ENCODE results near the gene DUSP10. TPM values are rescaled to one million over a fixed set of nuclear protein-coding genes. Genes with fewer than 3 reads are reported as not detected.

DUSP10 gene
- total RNA-seq, 1 experiment from 2014 or later = 0.17 TPM

GRCh38 chr1:221777431-221778072 is 35.7 kb upstream of the DUSP10 start:
- Histone ChIP-seq H3K4me3 (ENCODE audit: low read depth, low read length, poor library complexity, severe bottlenecking) (no peak overlapping the region), H3K4me1 (ENCODE audit: insufficient read depth, low read length, poor library complexity, severe bottlenecking) (no peaks in the 10 kb centered on the region), H3K27ac (ENCODE audit: low read depth, low read length, poor library complexity, severe bottlenecking) (no peak overlapping the region), H3K9me3 (ENCODE audit: low read depth, low read length, poor library complexity, severe bottlenecking) (no peaks in the 10 kb centered on the region), H3K36me3 (ENCODE audit: insufficient read depth, low read length, poor library complexity, severe bottlenecking) (no peaks in the 10 kb centered on the region), H3K27me3 (replicated peaks; ENCODE audit: insufficient read depth, low read depth, low read length, poor library complexity) (no peaks in the 10 kb centered on the region)
- intact Hi-C loops (cut with micrococcal nuclease; ENCODE audit: unreplicated experiment) = no loop called here
- TF ChIP-seq EZH2 (IDR thresholded peaks at IDR 0.05; ENCODE audit: borderline replicate concordance, low read depth, low read length, poor library complexity, severe bottlenecking) (no peak), CTCF (conservative IDR thresholded peaks at IDR 0.05; ENCODE audit: low read depth, low read length) (no peak)
- DNase-seq (ENCODE audit: low spot score) = no peak
- CTCF ChIA-PET = no interaction called here
- POLR2A ChIA-PET (ENCODE audit: low non-redundant PET) = no interaction called here
- no TSS peak for BruUV-seq (replicated peaks)

- Histone ChIP-seq H3K9me3 (ENCODE audit: low read depth, low read length, poor library complexity, severe bottlenecking) (no peaks in the 10 kb centered on the region), H3K27ac (ENCODE audit: low read depth, low read length, poor library complexity, severe bottlenecking) (no peak overlapping the region), H3K4me1 (ENCODE audit: insufficient read depth, low read length, poor library complexity, severe bottlenecking) (no peaks in the 10 kb centered on the region), H3K4me3 (ENCODE audit: low read depth, low read length, poor library complexity, severe bottlenecking) (no peak overlapping the region), H3K36me3 (ENCODE audit: insufficient read depth, low read length, poor library complexity, severe bottlenecking) (no peaks in the 10 kb centered on the region), H3K27me3 (replicated peaks; ENCODE audit: insufficient read depth, low read depth, low read length, poor library complexity) (no peaks in the 10 kb centered on the region)
- POLR2A ChIA-PET (ENCODE audit: low non-redundant PET) = no interaction called here
- no peak for DNase-seq (ENCODE audit: low spot score)
- no peak for TF ChIP-seq EZH2 (IDR thresholded peaks at IDR 0.05; ENCODE audit: borderline replicate concordance, low read depth, low read length, poor library complexity, severe bottlenecking)
- intact Hi-C loops (cut with micrococcal nuclease; ENCODE audit: unreplicated experiment) = no loop called here
- no TSS peak for BruUV-seq (replicated peaks)
- CTCF ChIA-PET = no interaction called here
Measured at GRCh38 chr1:221776495-221777301, 34.8 kb upstream of the DUSP10 start.

- Histone ChIP-seq H3K4me1 (ENCODE audit: insufficient read depth, low read length, poor library complexity, severe bottlenecking) (no peaks in the 10 kb centered on the region), H3K4me3 (ENCODE audit: low read depth, low read length, poor library complexity, severe bottlenecking) (no peak overlapping the region), H3K36me3 (ENCODE audit: insufficient read depth, low read length, poor library complexity, severe bottlenecking) (no peaks in the 10 kb centered on the region), H3K27me3 (replicated peaks; ENCODE audit: insufficient read depth, low read depth, low read length, poor library complexity) (no peaks in the 10 kb centered on the region), H3K9me3 (ENCODE audit: low read depth, low read length, poor library complexity, severe bottlenecking) (no peaks in the 10 kb centered on the region), H3K27ac (ENCODE audit: low read depth, low read length, poor library complexity, severe bottlenecking) (no peak overlapping the region)
- ChIA-PET POLR2A (ENCODE audit: low non-redundant PET) (no interaction called here), CTCF (no interaction called here)
- BruUV-seq (replicated peaks) = no TSS peak
- intact Hi-C loops (cut with micrococcal nuclease; ENCODE audit: unreplicated experiment) = no loop called here
- no peak for DNase-seq (ENCODE audit: low spot score)
- no peak for TF ChIP-seq EZH2 (IDR thresholded peaks at IDR 0.05; ENCODE audit: borderline replicate concordance, low read depth, low read length, poor library complexity, severe bottlenecking)
- no peak for TF ChIP-seq CTCF (conservative IDR thresholded peaks at IDR 0.05; ENCODE audit: low read depth, low read length)
Measured at GRCh38 chr1:221775206-221775605, 33.3 kb upstream of the DUSP10 start.

All from A673 (cell line).